HG03095 (cell line): ENCODE data around the gene TRMU.

Experiments
- ATAC-seq: cut with Tn5 transposase; IDR thresholded peaks from one replicate; pipeline ENCODE4 v1.9.1; 2021; ENCODE audit warnings: moderate library complexity; ENCODE audit not compliant: unreplicated experiment

Gene TRMU

GRCh38 chr22:46335201-46336118, at the start of gene TRMU:
TRMU (plus strand) TSS chr22:46335714; CDS start chr22:46335765, 51 bp downstream.
- ATAC-seq, result peak; percentile 64

GRCh38 chr22:46286006-46286405, 49.5 kb upstream of the TRMU start:
- no peak for ATAC-seq

- no peak for ATAC-seq
Observed at GRCh38 chr22:46286941-46287872, 48.3 kb upstream of the TRMU start.

- peak; percentile 74 for ATAC-seq
Observed at GRCh38 chr22:46287873-46288751, 47.4 kb upstream of the TRMU start.

- no peak for ATAC-seq
Observed at GRCh38 chr22:46288846-46289243, 46.7 kb upstream of the TRMU start.

GRCh38 chr22:46289244-46289891, 46.1 kb upstream of the TRMU start:
- ATAC-seq, result no peak

- no peak for ATAC-seq
Observed at GRCh38 chr22:46290121-46290842, 45.2 kb upstream of the TRMU start.

- no peak for ATAC-seq
Observed at GRCh38 chr22:46290843-46291785, 44.4 kb upstream of the TRMU start.

- no peak for ATAC-seq
Observed at GRCh38 chr22:46292173-46292572, 43.3 kb upstream of the TRMU start.

GRCh38 chr22:46292732-46293131, 42.8 kb upstream of the TRMU start:
- ATAC-seq, result no peak

GRCh38 chr22:46293577-46294260, 41.8 kb upstream of the TRMU start:
- ATAC-seq, result no peak

GRCh38 chr22:46294784-46295183, 40.7 kb upstream of the TRMU start:
- no peak for ATAC-seq

GRCh38 chr22:46295277-46295971, 40.1 kb upstream of the TRMU start:
- ATAC-seq, result no peak

- ATAC-seq, result peak; percentile 85
Observed at GRCh38 chr22:46296257-46297150, 39.0 kb upstream of the TRMU start, which contains the start of gene GTSE1. GTSE1 (plus strand) TSS chr22:46296870; CDS start chr22:46297401, 531 bp downstream.

GRCh38 chr22:46297151-46297812, 38.2 kb upstream of the TRMU start:
- peak; percentile 8 for ATAC-seq
